ENCODE measurements around the gene BSDC1. TPM values are rescaled to one million over a fixed set of nuclear protein-coding genes. Genes with fewer than 3 reads are reported as not detected.

The BSDC1 gene
- total RNA-seq, 2 donors from 2014 or later: 47.1 to 49.7 TPM

GRCh38 chr1:32346532-32347157 lies 47.6 kb downstream of the BSDC1 start:
- Histone ChIP-seq H3K4me1 (peaks cover 0 to 27% of the 10 kb centered on the region in 2 donors), H3K4me3 (no peak overlapping the region), H3K27ac (no peak overlapping the region), H3K27me3 (no peaks in the 10 kb centered on the region), H3K36me3 (no peaks in the 10 kb centered on the region), H3K9me3 (no peaks in the 10 kb centered on the region)
- no peak for TF ChIP-seq CTCF (IDR thresholded peaks at IDR 0.05)
- no peak for DNase-seq (ENCODE audit: low spot score)

- no peaks in the 10 kb centered on the region for H3K36me3 ChIP-seq
- no peak overlapping the region for H3K4me3 ChIP-seq
- H3K27ac ChIP-seq: no peak overlapping the region
- peaks cover 0 to 21% of the 10 kb centered on the region in 2 donors for H3K4me1 ChIP-seq
- no peak for TF ChIP-seq CTCF (IDR thresholded peaks at IDR 0.05)
- DNase-seq (ENCODE audit: low spot score): no peak
- H3K9me3 ChIP-seq: no peaks in the 10 kb centered on the region
- H3K27me3 ChIP-seq: no peaks in the 10 kb centered on the region
Measured at GRCh38 chr1:32345289-32345827, 48.9 kb downstream of the BSDC1 start.

GRCh38 chr1:32342704-32343103 lies 51.5 kb downstream of the BSDC1 start:
- H3K4me1 ChIP-seq: peaks cover 0 to 20% of the 10 kb centered on the region in 2 donors
- H3K9me3 ChIP-seq: no peaks in the 10 kb centered on the region
- H3K27ac ChIP-seq: no peak overlapping the region
- DNase-seq (ENCODE audit: low spot score): no peak
- H3K36me3 ChIP-seq: no peaks in the 10 kb centered on the region
- H3K4me3 ChIP-seq: no peak overlapping the region
- no peaks in the 10 kb centered on the region for H3K27me3 ChIP-seq
- no peak for TF ChIP-seq CTCF (IDR thresholded peaks at IDR 0.05)

GRCh38 chr1:32341971-32342370 lies 52.3 kb downstream of the BSDC1 start:
- no peak for TF ChIP-seq CTCF (IDR thresholded peaks at IDR 0.05)
- Histone ChIP-seq H3K27me3 (no peaks in the 10 kb centered on the region), H3K27ac (no peak overlapping the region), H3K9me3 (no peaks in the 10 kb centered on the region), H3K4me1 (peaks cover 0 to 27% of the 10 kb centered on the region in 2 donors), H3K36me3 (no peaks in the 10 kb centered on the region), H3K4me3 (no peak overlapping the region)
- no peak for DNase-seq (ENCODE audit: low spot score)

GRCh38 chr1:32341186-32341757 lies 53.0 kb downstream of the BSDC1 start:
- Histone ChIP-seq H3K36me3 (no peaks in the 10 kb centered on the region), H3K27ac (no peak overlapping the region), H3K27me3 (no peaks in the 10 kb centered on the region), H3K4me1 (peaks cover 0 to 34% of the 10 kb centered on the region in 2 donors), H3K4me3 (no peak overlapping the region), H3K9me3 (no peaks in the 10 kb centered on the region)
- no peak for TF ChIP-seq CTCF (IDR thresholded peaks at IDR 0.05)
- DNase-seq (ENCODE audit: low spot score): no peak

All from right atrium auricular region (tissue), 2 donors.